HEK293 (cell line): Measurements from ENCODE around the gene CCDC71L.
"Not testable (repeated sequence)": the region's sequence is repeated elsewhere in the genome, so short reads cannot be mapped to it uniquely, and the experiment has no call there.

ENCODE experiments used
- SP2 ChIP-seq: fragments of 450-650 bp; formaldehyde crosslinking; IDR thresholded peaks from 2 replicates; pipeline ENCODE4 v1.5.1; 2016; ENCODE audit warnings: missing biosample characterization, missing genetic modification characterization
- YY1 ChIP-seq: fragments of 450-650 bp; formaldehyde crosslinking; IDR thresholded peaks from 2 replicates; pipeline ENCODE4 v1.5.1; 2018; ENCODE audit warnings: missing biosample characterization, missing genetic modification characterization
- ZNF138 ChIP-seq: fragments of 450-650 bp; formaldehyde crosslinking; IDR thresholded peaks from 2 replicates; pipeline ENCODE4 v1.5.1; 2016; ENCODE audit warnings: missing biosample characterization, missing genetic modification characterization, borderline replicate concordance
- ZNF658 ChIP-seq: fragments of 450-650 bp; formaldehyde crosslinking; IDR thresholded peaks from 2 replicates; pipeline ENCODE4; 2016; ENCODE audit warnings: missing biosample characterization, missing genetic modification characterization
- ZNF664 ChIP-seq: fragments of 450-650 bp; formaldehyde crosslinking; IDR thresholded peaks from 2 replicates; pipeline ENCODE4 v1.5.1; 2016; ENCODE audit warnings: missing biosample characterization, missing genetic modification characterization
- ZNF791 ChIP-seq: fragments of 450-650 bp; formaldehyde crosslinking; IDR thresholded peaks from 2 replicates; pipeline ENCODE4 v1.5.1; 2016; ENCODE audit warnings: missing biosample characterization, missing genetic modification characterization
- ZNF830 ChIP-seq: fragments of 450-650 bp; IDR thresholded peaks from 2 replicates; pipeline ENCODE4 v1.5.0; 2018; ENCODE audit warnings: missing biosample characterization, missing genetic modification characterization, low read depth, mild to moderate bottlenecking, moderate library complexity
- TF ChIP-seq, protein P1 (sequence below): fragments of 450-650 bp; formaldehyde crosslinking; conservative IDR thresholded peaks from 2 replicates; pipeline ENCODE4 v1.5.1; 2016; ENCODE audit warnings: low read depth, missing biosample characterization, missing genetic modification characterization
- TF ChIP-seq, protein P2 (sequence below): fragments of 450-650 bp; formaldehyde crosslinking; IDR thresholded peaks from 2 replicates; pipeline ENCODE4 v1.5.1; 2016; ENCODE audit warnings: missing biosample characterization, missing genetic modification characterization
- TF ChIP-seq, protein P3 (sequence below): fragments of 450-650 bp; formaldehyde crosslinking; IDR thresholded peaks from 2 replicates; pipeline ENCODE4 v1.5.1; 2016; ENCODE audit warnings: missing biosample characterization, missing genetic modification characterization
- TF ChIP-seq, protein P4 (sequence below): fragments of 450-650 bp; formaldehyde crosslinking; IDR thresholded peaks from 2 replicates; pipeline ENCODE4 v1.5.1; 2016; ENCODE audit warnings: missing biosample characterization, missing genetic modification characterization
- TF ChIP-seq, protein P5 (sequence below): fragments of 450-650 bp; formaldehyde crosslinking; IDR thresholded peaks from 2 replicates; pipeline ENCODE4 v1.5.1; 2016; ENCODE audit warnings: missing biosample characterization, missing genetic modification characterization
- TF ChIP-seq, protein P6 (sequence below): fragments of 450-650 bp; formaldehyde crosslinking; IDR thresholded peaks from 2 replicates; pipeline ENCODE4 v1.5.1; 2016; ENCODE audit warnings: missing biosample characterization, missing genetic modification characterization
- TF ChIP-seq, protein P7 (sequence below): fragments of 450-650 bp; IDR thresholded peaks from 2 replicates; pipeline ENCODE4 v1.5.1; 2018; ENCODE audit warnings: missing biosample characterization, mild to moderate bottlenecking, missing genetic modification characterization

DNA sequence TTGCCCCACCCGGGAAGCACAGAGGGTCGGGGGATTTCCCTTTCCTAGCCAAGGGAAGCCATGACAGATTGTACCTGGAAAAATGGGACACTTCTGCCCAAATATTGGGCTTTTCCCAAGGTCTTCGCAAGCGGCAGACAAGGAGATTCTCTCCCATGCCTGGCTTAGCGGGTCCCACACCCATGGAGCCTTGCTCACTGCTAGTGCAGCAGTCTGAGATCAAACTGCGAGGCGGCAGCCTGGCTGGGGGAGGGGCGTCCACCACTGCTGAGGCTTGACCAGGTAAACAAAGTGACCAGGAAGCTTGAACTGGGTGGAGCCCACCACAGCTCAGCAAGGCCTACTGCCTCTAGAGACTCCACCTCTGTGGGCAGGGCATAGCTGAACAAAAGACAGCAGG is 11.0 kb upstream of the CCDC71L start:
- TF ChIP-seq, protein P1, sequence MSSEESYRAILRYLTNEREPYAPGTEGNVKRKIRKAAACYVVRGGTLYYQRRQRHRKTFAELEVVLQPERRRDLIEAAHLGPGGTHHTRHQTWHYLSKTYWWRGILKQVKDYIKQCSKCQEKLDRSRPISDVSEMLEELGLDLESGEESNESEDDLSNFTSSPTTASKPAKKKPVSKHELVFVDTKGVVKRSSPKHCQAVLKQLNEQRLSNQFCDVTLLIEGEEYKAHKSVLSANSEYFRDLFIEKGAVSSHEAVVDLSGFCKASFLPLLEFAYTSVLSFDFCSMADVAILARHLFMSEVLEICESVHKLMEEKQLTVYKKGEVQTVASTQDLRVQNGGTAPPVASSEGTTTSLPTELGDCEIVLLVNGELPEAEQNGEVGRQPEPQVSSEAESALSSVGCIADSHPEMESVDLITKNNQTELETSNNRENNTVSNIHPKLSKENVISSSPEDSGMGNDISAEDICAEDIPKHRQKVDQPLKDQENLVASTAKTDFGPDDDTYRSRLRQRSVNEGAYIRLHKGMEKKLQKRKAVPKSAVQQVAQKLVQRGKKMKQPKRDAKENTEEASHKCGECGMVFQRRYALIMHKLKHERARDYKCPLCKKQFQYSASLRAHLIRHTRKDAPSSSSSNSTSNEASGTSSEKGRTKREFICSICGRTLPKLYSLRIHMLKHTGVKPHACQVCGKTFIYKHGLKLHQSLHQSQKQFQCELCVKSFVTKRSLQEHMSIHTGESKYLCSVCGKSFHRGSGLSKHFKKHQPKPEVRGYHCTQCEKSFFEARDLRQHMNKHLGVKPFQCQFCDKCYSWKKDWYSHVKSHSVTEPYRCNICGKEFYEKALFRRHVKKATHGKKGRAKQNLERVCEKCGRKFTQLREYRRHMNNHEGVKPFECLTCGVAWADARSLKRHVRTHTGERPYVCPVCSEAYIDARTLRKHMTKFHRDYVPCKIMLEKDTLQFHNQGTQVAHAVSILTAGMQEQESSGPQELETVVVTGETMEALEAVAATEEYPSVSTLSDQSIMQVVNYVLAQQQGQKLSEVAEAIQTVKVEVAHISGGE: not testable (repeated sequence)
- TF ChIP-seq, protein P2, sequence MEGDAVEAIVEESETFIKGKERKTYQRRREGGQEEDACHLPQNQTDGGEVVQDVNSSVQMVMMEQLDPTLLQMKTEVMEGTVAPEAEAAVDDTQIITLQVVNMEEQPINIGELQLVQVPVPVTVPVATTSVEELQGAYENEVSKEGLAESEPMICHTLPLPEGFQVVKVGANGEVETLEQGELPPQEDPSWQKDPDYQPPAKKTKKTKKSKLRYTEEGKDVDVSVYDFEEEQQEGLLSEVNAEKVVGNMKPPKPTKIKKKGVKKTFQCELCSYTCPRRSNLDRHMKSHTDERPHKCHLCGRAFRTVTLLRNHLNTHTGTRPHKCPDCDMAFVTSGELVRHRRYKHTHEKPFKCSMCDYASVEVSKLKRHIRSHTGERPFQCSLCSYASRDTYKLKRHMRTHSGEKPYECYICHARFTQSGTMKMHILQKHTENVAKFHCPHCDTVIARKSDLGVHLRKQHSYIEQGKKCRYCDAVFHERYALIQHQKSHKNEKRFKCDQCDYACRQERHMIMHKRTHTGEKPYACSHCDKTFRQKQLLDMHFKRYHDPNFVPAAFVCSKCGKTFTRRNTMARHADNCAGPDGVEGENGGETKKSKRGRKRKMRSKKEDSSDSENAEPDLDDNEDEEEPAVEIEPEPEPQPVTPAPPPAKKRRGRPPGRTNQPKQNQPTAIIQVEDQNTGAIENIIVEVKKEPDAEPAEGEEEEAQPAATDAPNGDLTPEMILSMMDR (tag by site-specific recombination): not testable (repeated sequence)
- not testable (repeated sequence) for TF ChIP-seq ZNF138 (tag by site-specific recombination); ZNF658; ZNF830 (tag by site-specific recombination); ZNF664 (tag by site-specific recombination); ZNF791 (tag by site-specific recombination); YY1 (tag by site-specific recombination); SP2 (tag by site-specific recombination)
- TF ChIP-seq, protein P3, sequence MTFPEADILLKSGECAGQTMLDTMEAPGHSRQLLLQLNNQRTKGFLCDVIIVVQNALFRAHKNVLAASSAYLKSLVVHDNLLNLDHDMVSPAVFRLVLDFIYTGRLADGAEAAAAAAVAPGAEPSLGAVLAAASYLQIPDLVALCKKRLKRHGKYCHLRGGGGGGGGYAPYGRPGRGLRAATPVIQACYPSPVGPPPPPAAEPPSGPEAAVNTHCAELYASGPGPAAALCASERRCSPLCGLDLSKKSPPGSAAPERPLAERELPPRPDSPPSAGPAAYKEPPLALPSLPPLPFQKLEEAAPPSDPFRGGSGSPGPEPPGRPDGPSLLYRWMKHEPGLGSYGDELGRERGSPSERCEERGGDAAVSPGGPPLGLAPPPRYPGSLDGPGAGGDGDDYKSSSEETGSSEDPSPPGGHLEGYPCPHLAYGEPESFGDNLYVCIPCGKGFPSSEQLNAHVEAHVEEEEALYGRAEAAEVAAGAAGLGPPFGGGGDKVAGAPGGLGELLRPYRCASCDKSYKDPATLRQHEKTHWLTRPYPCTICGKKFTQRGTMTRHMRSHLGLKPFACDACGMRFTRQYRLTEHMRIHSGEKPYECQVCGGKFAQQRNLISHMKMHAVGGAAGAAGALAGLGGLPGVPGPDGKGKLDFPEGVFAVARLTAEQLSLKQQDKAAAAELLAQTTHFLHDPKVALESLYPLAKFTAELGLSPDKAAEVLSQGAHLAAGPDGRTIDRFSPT: not testable (repeated sequence)
- TF ChIP-seq, protein P4, sequence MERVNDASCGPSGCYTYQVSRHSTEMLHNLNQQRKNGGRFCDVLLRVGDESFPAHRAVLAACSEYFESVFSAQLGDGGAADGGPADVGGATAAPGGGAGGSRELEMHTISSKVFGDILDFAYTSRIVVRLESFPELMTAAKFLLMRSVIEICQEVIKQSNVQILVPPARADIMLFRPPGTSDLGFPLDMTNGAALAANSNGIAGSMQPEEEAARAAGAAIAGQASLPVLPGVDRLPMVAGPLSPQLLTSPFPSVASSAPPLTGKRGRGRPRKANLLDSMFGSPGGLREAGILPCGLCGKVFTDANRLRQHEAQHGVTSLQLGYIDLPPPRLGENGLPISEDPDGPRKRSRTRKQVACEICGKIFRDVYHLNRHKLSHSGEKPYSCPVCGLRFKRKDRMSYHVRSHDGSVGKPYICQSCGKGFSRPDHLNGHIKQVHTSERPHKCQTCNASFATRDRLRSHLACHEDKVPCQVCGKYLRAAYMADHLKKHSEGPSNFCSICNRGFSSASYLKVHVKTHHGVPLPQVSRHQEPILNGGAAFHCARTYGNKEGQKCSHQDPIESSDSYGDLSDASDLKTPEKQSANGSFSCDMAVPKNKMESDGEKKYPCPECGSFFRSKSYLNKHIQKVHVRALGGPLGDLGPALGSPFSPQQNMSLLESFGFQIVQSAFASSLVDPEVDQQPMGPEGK (tag by site-specific recombination): not testable (repeated sequence)
- TF ChIP-seq, protein P5, sequence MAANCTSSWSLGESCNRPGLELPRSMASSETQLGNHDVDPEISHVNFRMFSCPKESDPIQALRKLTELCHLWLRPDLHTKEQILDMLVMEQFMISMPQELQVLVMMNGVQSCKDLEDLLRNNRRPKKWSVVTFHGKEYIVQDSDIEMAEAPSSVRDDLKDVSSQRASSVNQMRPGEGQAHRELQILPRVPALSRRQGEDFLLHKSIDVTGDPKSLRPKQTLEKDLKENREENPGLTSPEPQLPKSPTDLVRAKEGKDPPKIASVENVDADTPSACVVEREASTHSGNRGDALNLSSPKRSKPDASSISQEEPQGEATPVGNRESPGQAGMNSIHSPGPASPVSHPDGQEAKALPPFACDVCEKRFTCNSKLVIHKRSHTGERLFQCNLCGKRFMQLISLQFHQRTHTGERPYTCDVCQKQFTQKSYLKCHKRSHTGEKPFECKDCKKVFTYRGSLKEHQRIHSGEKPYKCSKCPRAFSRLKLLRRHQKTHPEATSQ (tag by site-specific recombination): not testable (repeated sequence)
- TF ChIP-seq, protein P6, sequence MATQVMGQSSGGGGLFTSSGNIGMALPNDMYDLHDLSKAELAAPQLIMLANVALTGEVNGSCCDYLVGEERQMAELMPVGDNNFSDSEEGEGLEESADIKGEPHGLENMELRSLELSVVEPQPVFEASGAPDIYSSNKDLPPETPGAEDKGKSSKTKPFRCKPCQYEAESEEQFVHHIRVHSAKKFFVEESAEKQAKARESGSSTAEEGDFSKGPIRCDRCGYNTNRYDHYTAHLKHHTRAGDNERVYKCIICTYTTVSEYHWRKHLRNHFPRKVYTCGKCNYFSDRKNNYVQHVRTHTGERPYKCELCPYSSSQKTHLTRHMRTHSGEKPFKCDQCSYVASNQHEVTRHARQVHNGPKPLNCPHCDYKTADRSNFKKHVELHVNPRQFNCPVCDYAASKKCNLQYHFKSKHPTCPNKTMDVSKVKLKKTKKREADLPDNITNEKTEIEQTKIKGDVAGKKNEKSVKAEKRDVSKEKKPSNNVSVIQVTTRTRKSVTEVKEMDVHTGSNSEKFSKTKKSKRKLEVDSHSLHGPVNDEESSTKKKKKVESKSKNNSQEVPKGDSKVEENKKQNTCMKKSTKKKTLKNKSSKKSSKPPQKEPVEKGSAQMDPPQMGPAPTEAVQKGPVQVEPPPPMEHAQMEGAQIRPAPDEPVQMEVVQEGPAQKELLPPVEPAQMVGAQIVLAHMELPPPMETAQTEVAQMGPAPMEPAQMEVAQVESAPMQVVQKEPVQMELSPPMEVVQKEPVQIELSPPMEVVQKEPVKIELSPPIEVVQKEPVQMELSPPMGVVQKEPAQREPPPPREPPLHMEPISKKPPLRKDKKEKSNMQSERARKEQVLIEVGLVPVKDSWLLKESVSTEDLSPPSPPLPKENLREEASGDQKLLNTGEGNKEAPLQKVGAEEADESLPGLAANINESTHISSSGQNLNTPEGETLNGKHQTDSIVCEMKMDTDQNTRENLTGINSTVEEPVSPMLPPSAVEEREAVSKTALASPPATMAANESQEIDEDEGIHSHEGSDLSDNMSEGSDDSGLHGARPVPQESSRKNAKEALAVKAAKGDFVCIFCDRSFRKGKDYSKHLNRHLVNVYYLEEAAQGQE: not testable (repeated sequence)
- TF ChIP-seq, protein P7, sequence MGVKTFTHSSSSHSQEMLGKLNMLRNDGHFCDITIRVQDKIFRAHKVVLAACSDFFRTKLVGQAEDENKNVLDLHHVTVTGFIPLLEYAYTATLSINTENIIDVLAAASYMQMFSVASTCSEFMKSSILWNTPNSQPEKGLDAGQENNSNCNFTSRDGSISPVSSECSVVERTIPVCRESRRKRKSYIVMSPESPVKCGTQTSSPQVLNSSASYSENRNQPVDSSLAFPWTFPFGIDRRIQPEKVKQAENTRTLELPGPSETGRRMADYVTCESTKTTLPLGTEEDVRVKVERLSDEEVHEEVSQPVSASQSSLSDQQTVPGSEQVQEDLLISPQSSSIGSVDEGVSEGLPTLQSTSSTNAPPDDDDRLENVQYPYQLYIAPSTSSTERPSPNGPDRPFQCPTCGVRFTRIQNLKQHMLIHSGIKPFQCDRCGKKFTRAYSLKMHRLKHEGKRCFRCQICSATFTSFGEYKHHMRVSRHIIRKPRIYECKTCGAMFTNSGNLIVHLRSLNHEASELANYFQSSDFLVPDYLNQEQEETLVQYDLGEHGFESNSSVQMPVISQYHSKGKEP (tag by site-specific recombination): not testable (repeated sequence)
